H1 (cell line): ENCODE results near the gene FRMD7. TPM values are rescaled to one million over a fixed set of nuclear protein-coding genes. Genes with fewer than 3 reads are reported as not detected.

Experiments used
- CTCF ChIA-PET: fragments of 300-600 bp; sonication (Branson Sonifier 250); formaldehyde crosslinking; loops from one replicate; lab custom pipeline; 2021; ENCODE audit not compliant: partially characterized antibody; lab: Charles Lee
- POLR2A ChIA-PET: fragments of 300-600 bp; sonication (Branson Sonifier 250); formaldehyde crosslinking; loops from one replicate; lab custom pipeline; 2021; ENCODE audit warnings: inconsistent platforms; ENCODE audit not compliant: partially characterized antibody; lab: Charles Lee
- DNase-seq, 2 experiments: peaks; one replicate each; pipeline versions ENCODE4 v3.0.0 to v3.0.0-alpha.2; 2010 to 2022; ENCODE audit warnings: low spot score in 2 of 2, low read depth in 1 of 2, mixed read lengths in 1 of 2
- FAIRE-seq: peaks from 2 replicates; lab custom pipeline; 2011; peaks lifted over from hg19 to GRCh38; lab: Jason Lieb, UNC
- H2AFZ ChIP-seq: 2 replicates; pipeline ENCODE4 v1.8.1; 2012; ENCODE audit warnings: low read length, inconsistent platforms
- H2AK5ac ChIP-seq: 2 replicates; pipeline ENCODE4 v1.6.1; 2013; ENCODE audit warnings: low read depth, low read length
- H2BK120ac ChIP-seq: replicated peaks from 2 replicates; pipeline ENCODE3; 2013; ENCODE audit warnings: low read depth, low read length, inconsistent platforms
- H2BK12ac ChIP-seq: 2 replicates; pipeline ENCODE4 v1.6.1; 2013; ENCODE audit warnings: low read depth, low read length
- H2BK15ac ChIP-seq: 2 replicates; pipeline ENCODE4 v1.6.1; 2013; ENCODE audit warnings: low read length
- H2BK20ac ChIP-seq: 2 replicates; pipeline ENCODE4 v1.6.1; 2013; ENCODE audit warnings: low read length
- H2BK5ac ChIP-seq: 2 replicates; pipeline ENCODE4 v1.6.1; 2013; ENCODE audit warnings: low read depth, low read length
- H3K14ac ChIP-seq: 2 replicates; pipeline ENCODE4 v1.6.1; 2013; ENCODE audit warnings: inconsistent platforms; ENCODE audit not compliant: insufficient read length
- H3K18ac ChIP-seq: 2 replicates; pipeline ENCODE4 v1.6.1; 2013; ENCODE audit warnings: low read length; ENCODE audit errors: extremely low read depth
- H3K23ac ChIP-seq: 2 replicates; pipeline ENCODE4 v1.6.1; 2013; ENCODE audit warnings: inconsistent platforms; ENCODE audit not compliant: insufficient read length
- H3K23me2 ChIP-seq: 2 replicates; pipeline ENCODE4 v1.6.1; 2013; ENCODE audit warnings: low read depth, low read length
- H3K27ac ChIP-seq: 2 replicates; pipeline ENCODE4 v1.6.1; 2011; ENCODE audit warnings: low read depth, low read length, inconsistent platforms
- H3K27me3 ChIP-seq, 4 experiments: replicated peaks in 1 of 4; 1 replicate in 1 of 4; 2 replicates in 3 of 4; pipeline versions ENCODE4 v1.6.1 to v1.8.1; 2011 to 2013; ENCODE audit warnings: low read length in 3 of 4, mild to moderate bottlenecking in 3 of 4, inconsistent platforms in 2 of 4, mixed read lengths in 2 of 4, moderate library complexity in 1 of 4; ENCODE audit not compliant: control insufficient read depth in 3 of 4, insufficient read depth in 3 of 4; ENCODE audit errors: extremely low read depth in 1 of 4
- H3K36me3 ChIP-seq, 4 experiments: 2 replicates each; pipeline versions ENCODE4 v1.6.1 to v1.8.1; 2011 to 2013; ENCODE audit warnings: mild to moderate bottlenecking in 4 of 4, low read length in 3 of 4, moderate library complexity in 2 of 4, control low read depth in 1 of 4, inconsistent platforms in 1 of 4; ENCODE audit not compliant: insufficient read depth in 4 of 4, control insufficient read depth in 2 of 4
- H3K4ac ChIP-seq: replicated peaks from 2 replicates; pipeline ENCODE3; 2013; ENCODE audit warnings: low read length, low read depth, mixed read lengths, inconsistent platforms; ENCODE audit not compliant: insufficient read length
- H3K4me1 ChIP-seq, 4 experiments: replicated peaks in 1 of 4; 1 replicate in 1 of 4; 2 replicates in 3 of 4; pipeline versions ENCODE4 v1.6.1 to v1.8.1; 2011 to 2013; ENCODE audit warnings: low read length in 3 of 4, inconsistent platforms in 2 of 4, mixed read lengths in 1 of 4; ENCODE audit not compliant: insufficient read depth in 4 of 4, control insufficient read depth in 3 of 4
- H3K4me2 ChIP-seq, 2 experiments: 2 replicates each; pipeline versions ENCODE4 v1.6.1 to v1.8.1; 2011 to 2013; ENCODE audit warnings: low read depth in 2 of 2, low read length in 2 of 2, control low read depth in 1 of 2, inconsistent platforms in 1 of 2, mild to moderate bottlenecking in 1 of 2; ENCODE audit not compliant: insufficient read depth in 1 of 2
- H3K4me3 ChIP-seq, 4 experiments: fragments of 200-600, 300-600 bp in 1 of 4; sonication (generic), shearing (Covaris generic), sonication (Bioruptor Twin) in 1 of 4; 2 replicates each; pipeline versions ENCODE4 v1.5.1 to v1.8.1; 2011 to 2016; ENCODE audit warnings: low read length in 4 of 4, low read depth in 3 of 4, control low read depth in 2 of 4, inconsistent platforms in 2 of 4, mild to moderate bottlenecking in 2 of 4, mixed read lengths in 1 of 4, moderate library complexity in 1 of 4; ENCODE audit not compliant: insufficient read depth in 2 of 4; ENCODE audit errors: extremely low read depth in 1 of 4
- H3K56ac ChIP-seq: replicated peaks from 2 replicates; pipeline ENCODE3; 2013; ENCODE audit warnings: low read depth, mild to moderate bottlenecking, mixed read lengths, low read length, inconsistent platforms; ENCODE audit not compliant: insufficient read length
- H3K79me1 ChIP-seq: 2 replicates; pipeline ENCODE4 v1.6.1; 2013; ENCODE audit warnings: low read depth, low read length, control low read depth
- H3K79me2 ChIP-seq, 2 experiments: 2 replicates each; pipeline versions ENCODE4 v1.6.1 to v1.8.1; 2012 to 2013; ENCODE audit warnings: low read length in 2 of 2, mild to moderate bottlenecking in 2 of 2, inconsistent platforms in 1 of 2; ENCODE audit not compliant: insufficient read depth in 2 of 2, control insufficient read depth in 1 of 2
- H3K9ac ChIP-seq, 4 experiments: replicated peaks in 1 of 4; 1 replicate in 1 of 4; 2 replicates in 3 of 4; pipeline versions ENCODE4 v1.6.1 to v1.8.1; 2011 to 2013; ENCODE audit warnings: low read depth in 3 of 4, low read length in 3 of 4, control low read depth in 2 of 4, mild to moderate bottlenecking in 2 of 4, moderate library complexity in 2 of 4, inconsistent platforms in 1 of 4; ENCODE audit errors: extremely low read depth in 1 of 4
- H3K9me3 ChIP-seq, 2 experiments: 2 replicates each; pipeline versions ENCODE4 v1.6.1 to v1.8.1; 2012 to 2013; ENCODE audit warnings: mild to moderate bottlenecking in 2 of 2, moderate library complexity in 2 of 2, control low read depth in 1 of 2, inconsistent platforms in 1 of 2, low read depth in 1 of 2, low read length in 1 of 2, mixed read lengths in 1 of 2; ENCODE audit not compliant: insufficient read depth in 2 of 2
- H4K20me1 ChIP-seq, 2 experiments: replicated peaks in 1 of 2; 2 replicates each; pipeline versions ENCODE3 to v1.8.1; 2011 to 2013; ENCODE audit warnings: inconsistent platforms in 2 of 2, low read length in 2 of 2, mild to moderate bottlenecking in 1 of 2; ENCODE audit not compliant: insufficient read depth in 2 of 2, control insufficient read depth in 1 of 2
- H4K5ac ChIP-seq: 2 replicates; pipeline ENCODE4 v1.6.1; 2013; ENCODE audit warnings: low read length, low read depth, mixed read lengths, inconsistent platforms; ENCODE audit not compliant: insufficient read length
- H4K8ac ChIP-seq: 2 replicates; pipeline ENCODE4 v1.8.0; 2013; ENCODE audit warnings: mild to moderate bottlenecking, moderate library complexity, low read length, inconsistent platforms; ENCODE audit not compliant: insufficient read depth; ENCODE audit errors: extremely low read depth
- H4K91ac ChIP-seq: replicated peaks from 2 replicates; pipeline ENCODE3; 2013; ENCODE audit warnings: low read length, mixed read lengths, inconsistent platforms; ENCODE audit not compliant: insufficient read length
- ASH2L ChIP-seq: fragments of 200-600, 300-600 bp; sonication (generic); IDR thresholded peaks from one replicate; pipeline ENCODE4 v1.7.1; 2017; ENCODE audit warnings: low read length
- ATF3 ChIP-seq: IDR thresholded peaks from 2 replicates; pipeline ENCODE4 v1.6.1; 2011; ENCODE audit warnings: low read depth, mild to moderate bottlenecking, low read length; ENCODE audit not compliant: insufficient read depth
- CEBPB ChIP-seq: IDR thresholded peaks from 2 replicates; pipeline ENCODE4 v1.6.1; 2012; ENCODE audit warnings: low read depth, low read length
- EZH2 ChIP-seq: fragments of 200-600 bp; sonication (generic); IDR thresholded peaks from 2 replicates; pipeline ENCODE4 v1.7.1; 2012; ENCODE audit warnings: low read depth, mild to moderate bottlenecking, moderate library complexity, low read length, inconsistent platforms; ENCODE audit not compliant: severe bottlenecking
- HDAC2 ChIP-seq, 2 experiments: fragments of 300-600 bp in 1 of 2; sonication (generic) in 1 of 2; IDR thresholded peaks; 2 replicates each; pipeline ENCODE4 v1.6.1; 2011 to 2012; ENCODE audit warnings: low read depth in 2 of 2, low read length in 2 of 2, mild to moderate bottlenecking in 2 of 2, moderate library complexity in 2 of 2, borderline replicate concordance in 1 of 2, inconsistent platforms in 1 of 2
- HDAC6 ChIP-seq: IDR thresholded peaks from one replicate; pipeline ENCODE4 v1.7.1; 2012; ENCODE audit warnings: low read depth, mild to moderate bottlenecking, inconsistent platforms, low read length, moderate library complexity
- KDM5A ChIP-seq: fragments of 200-600 bp; IDR thresholded peaks from 2 replicates; pipeline ENCODE4 v1.7.1; 2012; ENCODE audit warnings: mild to moderate bottlenecking, low read length, inconsistent platforms, mixed read lengths
- MAX ChIP-seq: IDR thresholded peaks from 2 replicates; pipeline ENCODE4 v1.6.1; 2012; ENCODE audit warnings: inconsistent platforms
- TAF7 ChIP-seq: optimal IDR thresholded peaks from 2 replicates; pipeline ENCODE3; 2011; ENCODE audit warnings: low read depth, mild to moderate bottlenecking, inconsistent platforms, low read length, moderate library complexity, borderline replicate concordance
- USF2 ChIP-seq: IDR thresholded peaks from 2 replicates; pipeline ENCODE4 v1.6.1; 2011; ENCODE audit warnings: low read length, improper control_type of control experiment
- YY1 ChIP-seq: IDR thresholded peaks from 2 replicates; pipeline ENCODE4 v1.6.1; 2011; ENCODE audit warnings: low read depth, mild to moderate bottlenecking, low read length
- WGBS, 2 experiments: shearing (Covaris generic) in 1 of 2; methylation state at CpG; one replicate each; pipeline versions ENCODE4 v1.1.6 to v1.1.7; 2013 to 2015; ENCODE audit warnings: low lambda C conversion rate in 2 of 2, mixed read lengths in 2 of 2, inconsistent platforms in 1 of 2, low coverage in 1 of 2, missing lambda C conversion rate in 1 of 2; ENCODE audit not compliant: insufficient replicate concordance in 2 of 2, insufficient coverage in 1 of 2, insufficient read length in 1 of 2; ENCODE audit errors: extremely low coverage in 1 of 2, missing lambda C conversion rate in 1 of 2; 5-methylcytosine and 5-hydroxymethylcytosine counted together
- polyA plus RNA-seq, 7 experiments: library from polyadenylated mRNA; depleted of rRNA in 3 of 7; stranded (reverse) in 5 of 7; unstranded in 2 of 7; fragments of >200 nt in 5 of 7; fragments of 200-250 nt in 2 of 7; gene quantifications; 1 replicate in 5 of 7; 2 replicates in 1 of 7; 4 replicates in 1 of 7; pipeline versions ENCODE4 v1.2.1 to v1.2.3, GENCODE V29; 2011 to 2013; ENCODE audit warnings: missing spikeins in 2 of 7, mixed read lengths in 2 of 7
- total RNA-seq: library from RNA; stranded (reverse); fragmentation: NEBNext Ultra II Directional; extraction: Animal tissue kit (Norgen Biotek cat#: 25700); gene quantifications from 2 replicates; pipeline ENCODE4 v1.2.1, GENCODE V29; 2021

Gene FRMD7
- total and polyA plus RNA-seq, 2 of the 8 experiments (the other 6 are each of a cell fraction or from before 2014, with no cell fraction given), result not detected

DNA sequence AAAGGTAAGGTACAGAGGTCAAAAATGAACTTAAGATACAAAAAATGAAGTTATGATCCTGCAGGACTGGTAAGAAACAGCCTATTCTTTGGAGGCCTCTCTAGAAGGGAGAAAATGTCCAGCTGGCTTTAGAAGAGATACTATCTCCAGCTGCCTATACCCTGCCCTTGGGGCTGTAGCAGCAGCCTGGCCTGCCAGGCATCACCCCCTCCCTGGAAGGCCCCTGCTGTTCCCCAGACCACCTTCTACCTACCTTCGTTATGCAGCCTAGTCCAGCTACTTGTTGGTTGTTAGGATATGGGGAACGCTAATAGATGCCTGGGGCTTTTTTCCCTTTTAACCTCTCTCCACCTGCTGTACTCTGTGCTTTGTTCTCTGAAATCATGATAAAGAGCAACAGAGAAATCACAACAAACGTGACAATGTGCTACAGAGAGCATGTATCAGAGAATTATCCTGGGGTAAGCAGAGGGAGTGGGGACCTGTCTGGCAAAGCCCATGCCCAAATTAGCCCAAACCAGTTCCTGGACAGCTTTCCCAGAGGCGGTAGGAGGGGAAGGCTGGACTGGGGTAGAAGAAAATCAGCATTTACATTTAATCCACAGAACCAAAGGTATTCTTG lies 34.5 kb downstream of the FRMD7 start:
- H3K4me2 ChIP-seq, result no peak overlapping the region
- no peaks in the 10 kb centered on the region for H4K20me1 ChIP-seq
- H2BK5ac ChIP-seq, result no peak overlapping the region
- no peak overlapping the region for H4K5ac ChIP-seq
- H2AK5ac ChIP-seq, result no peak overlapping the region
- no peak overlapping the region for H3K4ac ChIP-seq
- H3K56ac ChIP-seq, result no peak overlapping the region
- no peaks in the 10 kb centered on the region for H3K9me3 ChIP-seq
- H3K23ac ChIP-seq, result no peak overlapping the region
- H3K23me2 ChIP-seq, result no peaks in the 10 kb centered on the region
- no peak overlapping the region for H4K8ac ChIP-seq
- ChIA-PET POLR2A (no interaction called here), CTCF (interaction anchor here (1.2 to 2.6 kb wide), 9 partner anchors 9 to 252 kb away, joined by 3 to 17 read pairs (median 5); partner anchors contain the start of gene RAP2C)
- H2BK15ac ChIP-seq, result no peak overlapping the region
- DNase-seq (no peak), FAIRE-seq (no peak)
- WGBS, 2 experiments, result 75% methylated on average over 4 of the region's 4 CpGs; no CpG with 5 or more reads in 1 of the 2 experiments
- no peak overlapping the region for H2BK20ac ChIP-seq
- no peak overlapping the region for H2BK12ac ChIP-seq
- no peaks in the 10 kb centered on the region for H3K79me2 ChIP-seq
- no peak overlapping the region for H2AFZ ChIP-seq
- H3K9ac ChIP-seq, result no peak overlapping the region
- no peak overlapping the region for H4K91ac ChIP-seq
- H3K4me1 ChIP-seq, result no peaks in the 10 kb centered on the region
- H3K79me1 ChIP-seq, result no peaks in the 10 kb centered on the region
- no peaks in the 10 kb centered on the region for H3K27me3 ChIP-seq
- no peak overlapping the region for H3K4me3 ChIP-seq
- no peaks in the 10 kb centered on the region for H3K36me3 ChIP-seq
- H3K14ac ChIP-seq, result no peak overlapping the region
- H3K18ac ChIP-seq, result no peak overlapping the region
- no peak overlapping the region for H3K27ac ChIP-seq
- no peak overlapping the region for H2BK120ac ChIP-seq
- no peak for TF ChIP-seq CEBPB
- TF ChIP-seq HDAC2 (IDR thresholded peaks at IDR 0.05; ENCODE audit: borderline replicate concordance in 1 of 2, low read depth in 2 of 2, low read length in 2 of 2), result no peak
- no peak for TF ChIP-seq EZH2
- no peak for TF ChIP-seq HDAC6
- no peak for TF ChIP-seq MAX
- no peak for TF ChIP-seq ATF3
- no peak for TF ChIP-seq ASH2L
- TF ChIP-seq TAF7, result no peak
- TF ChIP-seq KDM5A, result no peak
- TF ChIP-seq USF2, result no peak
- TF ChIP-seq YY1, result no peak
